Large intestine (tissue), 12 donors: ENCODE results near the gene AGPAT2. TPM values are rescaled to one million over a fixed set of nuclear protein-coding genes. Genes with fewer than 3 reads are reported as not detected.

Source experiments
- DNase-seq, 2 donors: peaks; one replicate each; pipeline versions ENCODE4 v3.0.0 to v3.0.0-alpha.2; 2013
- H3K27ac ChIP-seq: one replicate; pipeline ENCODE4 v1.5.1; 2013; ENCODE audit warnings: low read length
- H3K27me3 ChIP-seq: 2 replicates; pipeline ENCODE4 v1.6.1; 2013; ENCODE audit warnings: low read length; ENCODE audit not compliant: control insufficient read depth, insufficient read depth
- H3K36me3 ChIP-seq: 2 replicates; pipeline ENCODE4 v1.6.1; 2013; ENCODE audit warnings: low read length; ENCODE audit not compliant: control insufficient read depth, insufficient read depth
- H3K4me1 ChIP-seq: one replicate; pipeline ENCODE4 v1.6.1; 2013; ENCODE audit warnings: low read length; ENCODE audit not compliant: control insufficient read depth, insufficient read depth
- H3K4me3 ChIP-seq: one replicate; pipeline ENCODE4 v1.5.1; 2013; ENCODE audit warnings: low read length
- H3K9me3 ChIP-seq: one replicate; pipeline ENCODE4 v1.6.1; 2013; ENCODE audit warnings: mild to moderate bottlenecking, low read depth, low read length, moderate library complexity; ENCODE audit not compliant: control insufficient read depth
- WGBS: methylation state at CpG from one replicate; pipeline ENCODE4 v1.1.5; 2013; ENCODE audit warnings: low lambda C conversion rate; ENCODE audit not compliant: insufficient coverage; 5-methylcytosine and 5-hydroxymethylcytosine counted together
- long read RNA-seq, 11 donors: transcript quantifications; one replicate each; lab custom pipeline, GENCODE V29; 2026
- polyA plus RNA-seq: library from polyadenylated mRNA; unstranded; fragments of 120-200 nt; gene quantifications from one replicate; pipeline ENCODE4 v1.2.1, GENCODE V29; 2013

Gene AGPAT2
- 175 TPM for polyA plus RNA-seq
- long read RNA-seq, donor 1, transcript AGPAT2-202 (6 exons, 1,512 nt): major isoform, 72 of 81 reads
- long read RNA-seq, donor 1, transcript AGPAT2-204 (4 exons, 808 nt): minor isoform, 9 of 81 reads
- long read RNA-seq, donor 1, partial matches to known transcripts: 0 of 81 reads
- long read RNA-seq, donor 1, other reads (novel, unspliced or antisense): 0 of 81 reads
- long read RNA-seq, donor 2, transcript AGPAT2-202 (6 exons, 1,512 nt): major isoform, 189 of 1,675 reads
- long read RNA-seq, donor 2, transcript AGPAT2-204 (4 exons, 808 nt): minor isoform, 41 of 1,675 reads
- long read RNA-seq, donor 2, partial matches to known transcripts: 1,395 of 1,675 reads
- long read RNA-seq, donor 2, other reads (novel, unspliced or antisense): 47 of 1,675 reads
- long read RNA-seq, donor 3: 0 reads
- long read RNA-seq, donor 4, transcript AGPAT2-202 (6 exons, 1,512 nt): major isoform, 27 of 30 reads
- long read RNA-seq, donor 4, partial matches to known transcripts: 0 of 30 reads
- long read RNA-seq, donor 4, other reads (novel, unspliced or antisense): 0 of 30 reads
- long read RNA-seq, donor 5, transcript AGPAT2-204 (4 exons, 808 nt): minor isoform, 7 of 92 reads
- long read RNA-seq, donor 5, transcript AGPAT2-202 (6 exons, 1,512 nt): major isoform, 75 of 92 reads
- long read RNA-seq, donor 5, partial matches to known transcripts: 7 of 92 reads
- long read RNA-seq, donor 5, other reads (novel, unspliced or antisense): 0 of 92 reads
- long read RNA-seq, donor 6, transcript AGPAT2-202 (6 exons, 1,512 nt): major isoform, 140 of 153 reads
- long read RNA-seq, donor 6, transcript AGPAT2-204 (4 exons, 808 nt): minor isoform, 6 of 153 reads
- long read RNA-seq, donor 6, partial matches to known transcripts: 0 of 153 reads
- long read RNA-seq, donor 6, other reads (novel, unspliced or antisense): 5 of 153 reads
- long read RNA-seq, donor 7, transcript AGPAT2-202 (6 exons, 1,512 nt): major isoform, 37 of 39 reads
- long read RNA-seq, donor 7, partial matches to known transcripts: 0 of 39 reads
- long read RNA-seq, donor 7, other reads (novel, unspliced or antisense): 0 of 39 reads
- long read RNA-seq, donor 8, transcript AGPAT2-204 (4 exons, 808 nt): minor isoform, 23 of 1,817 reads
- long read RNA-seq, donor 8, transcript AGPAT2-202 (6 exons, 1,512 nt): major isoform, 185 of 1,817 reads
- long read RNA-seq, donor 8, partial matches to known transcripts: 1,566 of 1,817 reads
- long read RNA-seq, donor 8, other reads (novel, unspliced or antisense): 39 of 1,817 reads
- long read RNA-seq, donor 9, transcript AGPAT2-202 (6 exons, 1,512 nt): major isoform, 91 of 106 reads
- long read RNA-seq, donor 9, transcript AGPAT2-204 (4 exons, 808 nt): minor isoform, 7 of 106 reads
- long read RNA-seq, donor 9, partial matches to known transcripts: 7 of 106 reads
- long read RNA-seq, donor 9, other reads (novel, unspliced or antisense): 0 of 106 reads
- long read RNA-seq, donor 10, transcript AGPAT2-202 (6 exons, 1,512 nt): major isoform, 133 of 152 reads
- long read RNA-seq, donor 10, transcript AGPAT2-204 (4 exons, 808 nt): minor isoform, 14 of 152 reads
- long read RNA-seq, donor 10, transcript AGPAT2-201 (5 exons, 1,391 nt): minor isoform, 5 of 152 reads
- long read RNA-seq, donor 10, partial matches to known transcripts: 0 of 152 reads
- long read RNA-seq, donor 10, other reads (novel, unspliced or antisense): 0 of 152 reads
- long read RNA-seq, donor 11, transcript AGPAT2-202 (6 exons, 1,512 nt): major isoform, 85 of 842 reads
- long read RNA-seq, donor 11, transcript AGPAT2-204 (4 exons, 808 nt): minor isoform, 8 of 842 reads
- long read RNA-seq, donor 11, partial matches to known transcripts: 715 of 842 reads
- long read RNA-seq, donor 11, other reads (novel, unspliced or antisense): 32 of 842 reads

GRCh38 chr9:136686794-136687711 lies at the start of gene AGPAT2:
TSS of gene AGPAT2 (minus strand) at chr9:136687457. CDS start at chr9:136687357, 100 bp downstream.
- Histone ChIP-seq H3K4me1 (peaks cover 48% of the 10 kb centered on the region), H3K36me3 (peaks cover 10% of the 10 kb centered on the region), H3K4me3 (peak within 1 kb of the TSS; percentile 100), H3K27me3 (no peaks in the 10 kb centered on the region), H3K27ac (peak within 1 kb of the TSS; percentile 90), H3K9me3 (peaks cover 5% of the 10 kb centered on the region)
- WGBS: no CpG with 5 or more reads among the region's 106 CpGs
- DNase-seq: peak; percentile 58 to 83

- Histone ChIP-seq H3K9me3 (peaks cover 17% of the 10 kb centered on the region), H3K27ac (no peak overlapping the region), H3K4me1 (peaks cover 7% of the 10 kb centered on the region), H3K27me3 (peaks cover 4% of the 10 kb centered on the region), H3K36me3 (no peaks in the 10 kb centered on the region), H3K4me3 (no peak overlapping the region)
- DNase-seq: no peak
- 73% methylated on average over 4 of the region's 21 CpGs for WGBS
Observed at GRCh38 chr9:136735812-136736480, 48.7 kb upstream of the AGPAT2 start.

- 100% methylated on average over 1 of the region's 12 CpGs for whole genome bisulfite sequencing
- H3K9me3 ChIP-seq: peaks cover 10% of the 10 kb centered on the region
- no peak overlapping the region for H3K27ac ChIP-seq
- no peak for DNase-seq
- H3K36me3 ChIP-seq: no peaks in the 10 kb centered on the region
- no peak overlapping the region for H3K4me3 ChIP-seq
- no peaks in the 10 kb centered on the region for H3K4me1 ChIP-seq
- peaks cover under 1% of the 10 kb centered on the region for H3K27me3 ChIP-seq
Observed at GRCh38 chr9:136734837-136735496, 47.7 kb upstream of the AGPAT2 start.

- Histone ChIP-seq H3K4me1 (no peaks in the 10 kb centered on the region), H3K9me3 (no peaks in the 10 kb centered on the region), H3K27me3 (no peaks in the 10 kb centered on the region), H3K4me3 (no peak overlapping the region), H3K36me3 (no peaks in the 10 kb centered on the region), H3K27ac (no peak overlapping the region)
- WGBS: no CpG with 5 or more reads among the region's 12 CpGs
- no peak for DNase-seq
Observed at GRCh38 chr9:136733611-136734010, 46.4 kb upstream of the AGPAT2 start.

- Histone ChIP-seq H3K27ac (no peak overlapping the region), H3K4me3 (no peak overlapping the region), H3K9me3 (no peaks in the 10 kb centered on the region), H3K36me3 (no peaks in the 10 kb centered on the region), H3K27me3 (no peaks in the 10 kb centered on the region), H3K4me1 (no peaks in the 10 kb centered on the region)
- DNase-seq: no peak
- 30% methylated on average over 2 of the region's 16 CpGs for WGBS
Observed at GRCh38 chr9:136732444-136733178, 45.4 kb upstream of the AGPAT2 start.

- no peaks in the 10 kb centered on the region for H3K9me3 ChIP-seq
- H3K27ac ChIP-seq: no peak overlapping the region
- WGBS: no CpG with 5 or more reads among the region's 8 CpGs
- peaks cover 13% of the 10 kb centered on the region for H3K4me1 ChIP-seq
- no peaks in the 10 kb centered on the region for H3K27me3 ChIP-seq
- H3K36me3 ChIP-seq: peaks cover 17% of the 10 kb centered on the region
- DNase-seq: no peak
- H3K4me3 ChIP-seq: no peak overlapping the region
Observed at GRCh38 chr9:136729926-136730325, 42.7 kb upstream of the AGPAT2 start.

DNA sequence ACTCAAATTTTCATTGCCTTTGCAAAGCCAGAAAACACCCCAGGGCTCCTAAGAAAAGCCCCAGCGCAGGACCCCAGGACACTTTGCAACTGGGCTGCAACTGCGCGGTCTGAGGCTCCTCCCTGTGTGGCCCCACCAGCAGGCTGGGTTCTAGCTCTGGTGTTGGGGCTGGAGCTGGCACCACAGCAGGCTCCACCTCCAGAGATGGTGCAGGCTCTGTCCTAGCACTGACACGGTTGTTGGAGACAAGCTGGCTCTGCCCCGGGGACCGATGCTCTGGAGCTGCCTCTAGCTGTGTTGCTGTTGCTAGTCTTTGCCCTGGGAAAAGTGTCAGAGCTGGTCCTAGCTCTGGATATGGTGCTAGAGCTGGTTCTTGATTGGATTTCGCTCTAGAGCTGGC lies 41.9 kb upstream of the AGPAT2 start:
- Histone ChIP-seq H3K4me3 (no peak overlapping the region), H3K4me1 (peaks cover 13% of the 10 kb centered on the region), H3K27ac (no peak overlapping the region), H3K36me3 (peaks cover 25% of the 10 kb centered on the region), H3K27me3 (no peaks in the 10 kb centered on the region), H3K9me3 (no peaks in the 10 kb centered on the region)
- WGBS: no CpG with 5 or more reads among the region's 7 CpGs
- DNase-seq: no peak
